Endodermal cell (in vitro differentiated cells): ENCODE results near the gene ENG. TPM values are rescaled to one million over a fixed set of nuclear protein-coding genes. Genes with fewer than 3 reads are reported as not detected.
"Not testable (repeated sequence)": the region's sequence is repeated elsewhere in the genome, so short reads cannot be mapped to it uniquely, and the experiment has no call there.

Experiments
- DNase-seq: peaks from one replicate; pipeline ENCODE4 v3.0.0-alpha.2; 2017
- H3K27ac ChIP-seq: 2 replicates; pipeline ENCODE4 v1.5.1; 2013; ENCODE audit warnings: mild to moderate bottlenecking, low read depth, low read length, moderate library complexity
- H3K27me3 ChIP-seq: 2 replicates; pipeline ENCODE4 v1.6.1; 2013; ENCODE audit warnings: mild to moderate bottlenecking, low read length, moderate library complexity; ENCODE audit not compliant: insufficient read depth, control insufficient read depth, poor library complexity, severe bottlenecking
- H3K36me3 ChIP-seq: 2 replicates; pipeline ENCODE4 v1.7.0; 2013; ENCODE audit warnings: mild to moderate bottlenecking, low read length, moderate library complexity; ENCODE audit not compliant: control insufficient read depth, insufficient read depth
- H3K4me1 ChIP-seq: one replicate; pipeline ENCODE4 v1.7.0; 2013; ENCODE audit warnings: low read length; ENCODE audit not compliant: control insufficient read depth, insufficient read depth
- H3K4me3 ChIP-seq: 2 replicates; pipeline ENCODE4 v1.5.1; 2013; ENCODE audit warnings: mild to moderate bottlenecking, low read length, moderate library complexity
- H3K9ac ChIP-seq: 2 replicates; pipeline ENCODE4 v1.6.1; 2013; ENCODE audit warnings: mild to moderate bottlenecking, low read length, moderate library complexity; ENCODE audit not compliant: poor library complexity, severe bottlenecking; ENCODE audit errors: extremely low read depth
- H3K9me3 ChIP-seq: 2 replicates; pipeline ENCODE4 v1.6.1; 2013; ENCODE audit warnings: mild to moderate bottlenecking, low read length, moderate library complexity; ENCODE audit not compliant: control insufficient read depth
- H3K27ac Mint-ChIP-seq: 2 replicates; pipeline ENCODE4 v1.8.0; 2020; ENCODE audit warnings: mixed read lengths
- H3K27me3 Mint-ChIP-seq: 2 replicates; pipeline ENCODE4 v1.8.0; 2021; ENCODE audit warnings: mild to moderate bottlenecking, mixed read lengths; ENCODE audit not compliant: insufficient read depth
- H3K36me3 Mint-ChIP-seq: 2 replicates; pipeline ENCODE4 v1.8.0; 2020; ENCODE audit warnings: low read depth, mixed read lengths
- H3K4me1 Mint-ChIP-seq: 2 replicates; pipeline ENCODE4 v1.8.0; 2020; ENCODE audit warnings: mixed read lengths
- H3K4me3 Mint-ChIP-seq: 2 replicates; pipeline ENCODE4 v1.8.0; 2020; ENCODE audit warnings: mild to moderate bottlenecking, moderate library complexity, mixed read lengths
- H3K9me3 Mint-ChIP-seq: 2 replicates; pipeline ENCODE4 v1.8.0; 2020; ENCODE audit warnings: mild to moderate bottlenecking, mixed read lengths
- WGBS, 2 experiments: methylation state at CpG; one replicate each; pipeline versions ENCODE4 v1.1.5 to v1.1.7; 2013; ENCODE audit warnings: missing lambda C conversion rate in 2 of 2, mixed read lengths in 1 of 2; ENCODE audit not compliant: insufficient coverage in 1 of 2, insufficient read length in 1 of 2; 5-methylcytosine and 5-hydroxymethylcytosine counted together
- total RNA-seq, 2 donors: library from RNA; stranded (reverse); fragmentation: NEBNext Ultra II Directional in 1 of 2; extraction: Animal tissue kit (Norgen Biotek cat#: 25700) in 1 of 2; gene quantifications; 2 replicates in 1 of 2; 3 replicates in 1 of 2; pipeline ENCODE4 v1.2.1, GENCODE V29; 2021
- TF ChIP-seq, protein P1 (sequence below): fragments of 200-600 bp; sonication (generic); conservative IDR thresholded peaks from 2 replicates; pipeline ENCODE4 v1.5.0; 2021; ENCODE audit warnings: antibody characterized with exemption, mild to moderate bottlenecking

ENG gene
- total RNA-seq, 2 donors from 2014 or later, result 2.2 to 2.4 TPM

- H3K4me1 Mint-ChIP-seq, result peaks cover 2% of the 10 kb centered on the region
- DNase-seq, result peak; percentile 63
- no peaks in the 10 kb centered on the region for H3K9me3 Mint-ChIP-seq
- H3K27ac Mint-ChIP-seq, result no peak overlapping the region
- peak overlapping the region; percentile 57 for H3K27ac ChIP-seq
- H3K9ac ChIP-seq, result no peak overlapping the region
- no peaks in the 10 kb centered on the region for H3K27me3 ChIP-seq
- WGBS, 2 experiments, result 80 to 81% methylated on average over 10 to 11 of the region's 11 CpGs
- H3K9me3 ChIP-seq, result no peaks in the 10 kb centered on the region
- no peaks in the 10 kb centered on the region for H3K4me1 ChIP-seq
- H3K36me3 Mint-ChIP-seq, result peaks cover 26% of the 10 kb centered on the region
- peaks cover 16% of the 10 kb centered on the region for H3K36me3 ChIP-seq
- H3K4me3 Mint-ChIP-seq, result no peak overlapping the region
- TF ChIP-seq, protein P1, sequence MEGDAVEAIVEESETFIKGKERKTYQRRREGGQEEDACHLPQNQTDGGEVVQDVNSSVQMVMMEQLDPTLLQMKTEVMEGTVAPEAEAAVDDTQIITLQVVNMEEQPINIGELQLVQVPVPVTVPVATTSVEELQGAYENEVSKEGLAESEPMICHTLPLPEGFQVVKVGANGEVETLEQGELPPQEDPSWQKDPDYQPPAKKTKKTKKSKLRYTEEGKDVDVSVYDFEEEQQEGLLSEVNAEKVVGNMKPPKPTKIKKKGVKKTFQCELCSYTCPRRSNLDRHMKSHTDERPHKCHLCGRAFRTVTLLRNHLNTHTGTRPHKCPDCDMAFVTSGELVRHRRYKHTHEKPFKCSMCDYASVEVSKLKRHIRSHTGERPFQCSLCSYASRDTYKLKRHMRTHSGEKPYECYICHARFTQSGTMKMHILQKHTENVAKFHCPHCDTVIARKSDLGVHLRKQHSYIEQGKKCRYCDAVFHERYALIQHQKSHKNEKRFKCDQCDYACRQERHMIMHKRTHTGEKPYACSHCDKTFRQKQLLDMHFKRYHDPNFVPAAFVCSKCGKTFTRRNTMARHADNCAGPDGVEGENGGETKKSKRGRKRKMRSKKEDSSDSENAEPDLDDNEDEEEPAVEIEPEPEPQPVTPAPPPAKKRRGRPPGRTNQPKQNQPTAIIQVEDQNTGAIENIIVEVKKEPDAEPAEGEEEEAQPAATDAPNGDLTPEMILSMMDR, result no peak
- H3K4me3 ChIP-seq, result no peak overlapping the region
- H3K27me3 Mint-ChIP-seq, result no peaks in the 10 kb centered on the region
These were observed 30.0 kb upstream of the ENG start for GRCh38 chr9:127884427-127884911.

GRCh38 chr9:127883959-127884358 lies 29.5 kb upstream of the ENG start:
- H3K4me1 Mint-ChIP-seq, result peaks cover 2% of the 10 kb centered on the region
- H3K36me3 ChIP-seq, result peaks cover 15% of the 10 kb centered on the region
- H3K27ac Mint-ChIP-seq, result peak overlapping the region; percentile 30
- no peak overlapping the region for H3K27ac ChIP-seq
- no peak overlapping the region for H3K4me3 Mint-ChIP-seq
- no peaks in the 10 kb centered on the region for H3K27me3 Mint-ChIP-seq
- no peak for DNase-seq
- H3K9me3 Mint-ChIP-seq, result no peaks in the 10 kb centered on the region
- no peaks in the 10 kb centered on the region for H3K9me3 ChIP-seq
- peaks cover 26% of the 10 kb centered on the region for H3K36me3 Mint-ChIP-seq
- 95 to 98% methylated on average over 7 of the region's 7 CpGs for WGBS, 2 experiments
- H3K4me3 ChIP-seq, result no peak overlapping the region
- no peak overlapping the region for H3K9ac ChIP-seq
- no peaks in the 10 kb centered on the region for H3K27me3 ChIP-seq
- TF ChIP-seq, protein P1, result no peak
- no peaks in the 10 kb centered on the region for H3K4me1 ChIP-seq

DNA sequence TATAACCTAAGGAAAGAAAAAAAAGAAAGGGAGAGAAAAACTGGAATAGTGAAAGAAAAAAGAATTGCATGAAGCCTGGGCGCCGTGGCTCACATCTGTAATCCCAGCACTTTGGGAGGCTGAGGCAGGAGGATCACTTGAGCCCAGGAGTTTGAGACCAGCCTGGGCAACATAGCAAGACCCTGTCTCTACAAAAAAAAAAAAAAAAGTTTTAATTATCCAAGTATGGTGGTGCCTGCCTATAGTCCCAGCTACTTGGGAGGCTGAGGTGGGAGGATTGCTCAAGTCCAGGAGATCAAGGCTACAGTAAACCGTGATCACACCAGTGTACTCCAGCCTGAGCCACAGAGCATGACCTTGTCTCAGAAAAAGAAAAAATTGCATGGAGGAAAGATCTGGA lies 27.3 kb upstream of the ENG start:
- H3K4me1 Mint-ChIP-seq, result peaks cover 13% of the 10 kb centered on the region
- not testable (repeated sequence) for H3K4me1 ChIP-seq
- 96% methylated on average over 3 of the region's 3 CpGs for WGBS, 2 experiments

DNA sequence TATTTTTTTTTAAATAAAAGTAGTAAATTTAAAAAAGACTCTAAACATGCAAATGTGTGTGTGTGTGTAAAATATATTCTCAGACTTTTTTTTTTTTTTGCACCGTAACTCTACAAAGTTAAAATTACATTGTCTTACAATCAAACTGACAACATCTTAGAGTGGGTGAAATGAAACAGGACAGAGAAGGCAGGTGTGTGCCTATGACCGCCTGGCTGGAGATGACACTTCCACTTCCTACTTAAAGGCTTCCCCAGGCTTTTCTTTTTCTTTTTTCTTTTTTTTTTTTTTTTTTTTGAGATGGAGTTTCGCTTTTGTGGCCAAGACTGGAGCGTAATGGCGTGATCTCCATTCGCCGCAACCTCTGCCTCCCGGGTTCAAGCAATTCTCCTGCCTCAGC lies 25.7 kb upstream of the ENG start:
- Mint-ChIP-seq H3K36me3 (peaks cover 4% of the 10 kb centered on the region), H3K4me1 (peaks cover 13% of the 10 kb centered on the region), H3K27ac (no peak overlapping the region), H3K4me3 (no peak overlapping the region), H3K27me3 (no peaks in the 10 kb centered on the region), H3K9me3 (no peaks in the 10 kb centered on the region)
- no peak overlapping the region for H3K4me3 ChIP-seq
- 80 to 89% methylated on average over 6 to 7 of the region's 8 CpGs for WGBS, 2 experiments
- H3K27me3 ChIP-seq, result no peaks in the 10 kb centered on the region
- peaks cover 8% of the 10 kb centered on the region for H3K4me1 ChIP-seq
- DNase-seq, result no peak
- TF ChIP-seq, protein P1, result no peak
- H3K9me3 ChIP-seq, result no peaks in the 10 kb centered on the region
- H3K27ac ChIP-seq, result no peak overlapping the region
- H3K36me3 ChIP-seq, result no peaks in the 10 kb centered on the region
- no peak overlapping the region for H3K9ac ChIP-seq

More for the DNA sequence above, 27.3 kb upstream of the ENG start:
- H3K27ac ChIP-seq, H3K36me3 ChIP-seq, H3K9me3 Mint-ChIP-seq, H3K4me3 ChIP-seq, H3K9me3 ChIP-seq, H3K27me3 Mint-ChIP-seq, H3K4me3 Mint-ChIP-seq, H3K27ac Mint-ChIP-seq, DNase-seq, H3K9ac ChIP-seq, H3K27me3 ChIP-seq: not testable (repeated sequence)
- peaks cover 11% of the 10 kb centered on the region for H3K36me3 Mint-ChIP-seq
